Epithelial cell of esophagus (primary cell): ENCODE measurements around the gene NOC2L.

Experiments used
- DNase-seq: peaks from one replicate; pipeline ENCODE4 v3.0.0; 2010; ENCODE audit warnings: low read depth
- H3K4me3 ChIP-seq: 2 replicates; pipeline ENCODE4 v1.5.1; 2011; ENCODE audit warnings: mild to moderate bottlenecking, low read length, control low read depth
- TF ChIP-seq, protein P1 (sequence below): IDR thresholded peaks from 2 replicates; pipeline ENCODE4 v1.5.1; 2011; ENCODE audit warnings: low read depth, mild to moderate bottlenecking, low read length, control low read depth, inconsistent platforms; ENCODE audit not compliant: insufficient read depth; ENCODE audit errors: missing control alignments

The NOC2L gene

DNA sequence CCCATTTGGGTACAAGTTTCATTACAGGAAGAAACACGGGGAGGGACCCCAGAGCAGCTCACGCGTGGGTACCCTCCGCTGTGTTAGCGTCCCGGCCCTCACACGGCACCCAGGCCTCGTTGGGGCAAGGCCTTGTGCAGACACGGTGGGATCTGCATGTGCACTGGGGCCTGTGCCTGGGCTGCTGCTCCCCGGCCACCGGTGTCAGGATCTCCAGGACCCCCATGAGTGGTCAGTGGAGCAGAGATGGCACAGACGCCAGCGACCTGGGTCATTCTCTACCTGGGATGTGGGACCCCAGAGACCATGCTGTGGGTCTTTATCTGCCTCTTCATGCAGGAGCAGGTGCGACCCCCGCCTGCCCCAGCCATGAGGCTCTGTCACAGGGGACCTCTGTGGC, 40.7 kb downstream of the NOC2L start:
- H3K4me3 ChIP-seq: no peak overlapping the region
- TF ChIP-seq, protein P1, sequence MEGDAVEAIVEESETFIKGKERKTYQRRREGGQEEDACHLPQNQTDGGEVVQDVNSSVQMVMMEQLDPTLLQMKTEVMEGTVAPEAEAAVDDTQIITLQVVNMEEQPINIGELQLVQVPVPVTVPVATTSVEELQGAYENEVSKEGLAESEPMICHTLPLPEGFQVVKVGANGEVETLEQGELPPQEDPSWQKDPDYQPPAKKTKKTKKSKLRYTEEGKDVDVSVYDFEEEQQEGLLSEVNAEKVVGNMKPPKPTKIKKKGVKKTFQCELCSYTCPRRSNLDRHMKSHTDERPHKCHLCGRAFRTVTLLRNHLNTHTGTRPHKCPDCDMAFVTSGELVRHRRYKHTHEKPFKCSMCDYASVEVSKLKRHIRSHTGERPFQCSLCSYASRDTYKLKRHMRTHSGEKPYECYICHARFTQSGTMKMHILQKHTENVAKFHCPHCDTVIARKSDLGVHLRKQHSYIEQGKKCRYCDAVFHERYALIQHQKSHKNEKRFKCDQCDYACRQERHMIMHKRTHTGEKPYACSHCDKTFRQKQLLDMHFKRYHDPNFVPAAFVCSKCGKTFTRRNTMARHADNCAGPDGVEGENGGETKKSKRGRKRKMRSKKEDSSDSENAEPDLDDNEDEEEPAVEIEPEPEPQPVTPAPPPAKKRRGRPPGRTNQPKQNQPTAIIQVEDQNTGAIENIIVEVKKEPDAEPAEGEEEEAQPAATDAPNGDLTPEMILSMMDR: no peak
- no peak for DNase-seq

DNA sequence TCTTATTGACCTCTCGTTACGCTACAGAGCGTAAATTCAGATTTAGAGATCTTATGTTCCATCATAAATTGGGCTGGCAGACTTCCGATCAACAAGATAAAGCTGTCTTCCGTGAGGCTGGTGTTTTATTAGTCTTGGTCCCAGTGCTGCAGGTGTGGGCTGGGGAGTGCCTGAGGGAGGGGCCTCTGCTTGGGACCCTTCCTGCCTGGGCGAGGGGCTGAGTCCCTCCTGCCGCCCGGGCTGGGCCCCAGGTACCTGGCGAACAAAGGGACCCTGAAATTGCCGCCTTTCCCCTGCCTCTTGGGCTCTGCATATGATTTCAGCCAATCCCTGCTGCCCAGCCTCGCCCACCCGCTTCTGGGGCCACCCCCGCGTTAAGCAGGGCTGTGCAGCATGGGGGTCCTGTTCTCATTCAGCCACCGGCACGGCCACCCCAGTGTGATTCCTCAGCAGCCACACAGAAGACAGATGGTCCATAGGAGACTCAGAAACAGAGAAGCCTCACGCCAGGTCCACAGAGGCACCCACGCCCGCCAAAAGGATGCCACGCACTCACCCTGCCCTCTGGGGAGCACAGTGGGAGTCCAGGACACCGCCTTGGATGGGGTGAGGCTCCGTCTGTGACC, 41.5 kb downstream of the NOC2L start:
- TF ChIP-seq, protein P1: no peak
- H3K4me3 ChIP-seq: no peak overlapping the region
- DNase-seq: no peak

DNA sequence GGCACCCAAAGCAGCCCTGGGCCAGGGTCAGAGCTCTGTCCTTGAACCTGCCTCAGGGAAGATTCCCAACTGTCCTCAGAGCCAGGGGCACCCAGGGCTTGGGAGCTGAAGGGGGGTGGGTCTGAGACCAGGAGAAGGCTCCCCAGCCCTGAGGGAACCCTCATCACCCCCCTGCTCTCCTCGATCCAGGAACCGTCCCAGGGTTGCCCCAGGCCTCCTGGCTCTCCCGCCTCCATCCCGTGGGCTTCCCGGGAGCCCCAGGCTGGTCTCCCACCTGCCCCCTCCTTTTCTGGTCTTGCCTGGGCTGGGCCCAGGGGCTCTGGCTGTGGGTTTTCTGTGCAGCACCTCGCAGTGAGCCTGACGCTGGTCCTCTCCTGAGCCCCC, 42.0 kb downstream of the NOC2L start:
- DNase-seq: no peak
- H3K4me3 ChIP-seq: no peak overlapping the region
- TF ChIP-seq, protein P1: no peak

DNA sequence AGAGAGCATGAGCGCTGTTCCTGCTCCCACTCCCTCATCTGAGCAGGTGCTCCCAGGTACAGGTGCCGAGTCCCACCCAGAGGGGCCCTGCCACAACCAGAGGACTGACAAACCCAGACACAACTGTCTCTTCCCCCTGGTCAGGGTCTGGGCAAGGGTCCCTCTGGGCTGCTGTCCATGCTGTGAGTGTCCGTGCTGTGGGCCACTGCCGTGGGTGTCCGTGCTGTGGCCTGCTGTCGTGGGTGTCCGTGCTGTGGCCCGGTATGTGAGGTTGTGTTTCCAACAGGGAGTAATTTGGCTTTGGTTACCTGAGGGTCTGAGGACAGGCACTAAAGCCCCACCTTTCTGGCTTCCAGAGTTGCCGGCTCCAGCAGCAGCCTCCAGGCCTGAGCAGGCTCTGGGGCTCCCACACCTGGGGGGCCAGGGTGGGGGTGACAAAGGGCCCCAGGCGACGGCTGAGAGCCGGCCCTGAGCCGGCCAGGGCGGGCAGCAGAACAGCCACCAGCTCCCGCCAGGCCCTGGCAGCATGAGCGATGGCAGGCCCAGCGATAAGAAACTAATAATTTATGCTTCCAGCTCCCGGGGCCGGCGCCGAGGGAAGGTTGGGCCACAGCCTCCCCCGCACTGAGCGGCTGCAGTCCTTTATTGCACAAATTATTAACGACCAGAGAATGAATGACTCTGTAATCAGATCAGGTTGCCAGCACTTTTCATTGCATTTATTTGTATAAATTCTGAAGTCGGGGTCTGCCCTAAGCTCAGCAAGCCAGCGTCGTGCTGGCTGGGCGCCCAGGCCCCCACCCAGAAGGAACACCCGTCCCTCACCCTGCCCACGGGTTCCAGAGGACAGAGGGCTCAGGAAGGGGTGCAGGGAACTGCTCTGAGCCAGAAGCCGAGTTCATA, 42.6 kb downstream of the NOC2L start:
- H3K4me3 ChIP-seq: no peak overlapping the region
- TF ChIP-seq, protein P1: no peak
- DNase-seq: no peak

DNA sequence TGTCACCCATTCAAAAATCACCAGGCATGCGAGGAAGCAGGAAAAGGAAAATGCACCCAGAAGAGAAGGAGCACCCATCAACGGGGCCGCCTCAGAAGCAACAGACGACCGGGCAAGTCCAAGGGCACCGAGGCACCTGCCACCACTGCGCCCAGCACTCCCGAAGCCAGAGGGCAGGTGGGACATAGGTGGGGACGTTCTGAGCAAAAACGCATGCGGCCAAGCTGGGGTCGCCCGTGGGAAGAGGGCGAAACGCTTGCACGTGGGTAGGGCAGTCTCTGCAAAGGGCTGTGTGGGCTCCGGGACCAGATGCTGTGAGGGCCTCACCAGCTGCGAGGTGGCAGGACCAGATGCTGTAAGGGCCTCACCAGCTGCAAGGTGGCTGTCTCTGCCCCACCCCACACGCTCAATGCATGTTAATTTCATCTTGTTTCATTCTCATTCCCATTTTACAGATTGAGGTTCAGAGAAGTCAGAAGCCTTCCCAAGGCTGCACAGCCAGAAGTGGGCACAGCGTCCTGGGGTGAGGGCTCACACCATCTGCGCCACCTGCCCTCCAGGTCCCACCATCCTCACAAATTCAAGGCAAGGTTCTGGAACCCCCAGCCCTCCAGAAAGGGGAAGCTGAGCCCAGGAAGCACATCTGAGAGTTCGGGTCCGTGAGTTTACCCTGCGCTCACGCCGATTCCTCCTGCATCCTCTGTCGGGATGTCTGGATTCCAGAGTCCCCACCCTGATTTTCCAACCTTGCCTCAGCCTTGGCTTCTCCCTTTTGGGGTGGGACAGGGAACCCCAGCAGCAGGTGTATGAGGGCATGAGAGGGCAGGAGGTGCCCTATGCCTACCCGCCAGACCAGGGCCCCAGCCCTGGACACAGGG, 43.5 kb downstream of the NOC2L start:
- TF ChIP-seq, protein P1: no peak
- DNase-seq: no peak
- no peak overlapping the region for H3K4me3 ChIP-seq

DNA sequence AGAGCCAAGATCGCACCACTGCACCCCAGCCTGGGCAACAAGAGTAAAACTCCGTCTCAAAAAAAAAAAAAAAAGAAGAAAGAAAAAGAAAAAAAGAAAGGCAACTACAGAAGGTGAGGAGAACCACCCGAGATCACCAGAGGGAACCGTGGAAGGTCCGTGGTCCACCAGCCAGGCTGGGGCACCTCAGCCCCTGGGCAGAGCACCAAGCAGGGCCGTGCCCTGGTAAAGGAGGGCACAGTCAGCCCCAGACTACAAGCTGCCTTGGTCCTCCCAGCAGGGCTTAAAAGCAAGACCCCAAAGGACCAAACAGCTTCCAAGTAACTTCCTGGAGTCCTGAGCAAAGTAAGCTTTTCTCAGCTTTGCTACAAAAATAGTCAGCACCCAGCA, 44.2 kb downstream of the NOC2L start:
- TF ChIP-seq, protein P1: no peak
- H3K4me3 ChIP-seq: no peak overlapping the region
- no peak for DNase-seq
